AG09309 (cell line): ENCODE measurements around the gene CGNL1.

Experiments
- DNase-seq: peaks from one replicate; pipeline ENCODE4 v3.0.0-alpha.2; 2010; ENCODE audit warnings: low read depth
- H3K4me3 ChIP-seq: 2 replicates; pipeline ENCODE4 v1.5.1; 2011; ENCODE audit warnings: mild to moderate bottlenecking, low read depth, low read length, moderate library complexity; ENCODE audit not compliant: control insufficient read depth
- CTCF ChIP-seq: IDR thresholded peaks from 2 replicates; pipeline ENCODE4 v1.5.1; 2011; ENCODE audit warnings: mild to moderate bottlenecking, low read depth, low read length, inconsistent platforms; ENCODE audit not compliant: insufficient read depth, control insufficient read depth; ENCODE audit errors: missing control alignments

Gene CGNL1

GRCh38 chr15:57583720-57584119 is 207.4 kb downstream of the CGNL1 start:
- DNase-seq = no peak
- no peak for TF ChIP-seq CTCF
- H3K4me3 ChIP-seq = no peak overlapping the region

GRCh38 chr15:57586661-57587424 is 210.5 kb downstream of the CGNL1 start:
- TF ChIP-seq CTCF = no peak
- no peak overlapping the region for H3K4me3 ChIP-seq
- no peak for DNase-seq

- DNase-seq = no peak
- no peak overlapping the region for H3K4me3 ChIP-seq
- TF ChIP-seq CTCF = no peak
Observed at GRCh38 chr15:57589281-57589680, 213.0 kb downstream of the CGNL1 start.

- no peak for DNase-seq
- no peak overlapping the region for H3K4me3 ChIP-seq
- no peak for TF ChIP-seq CTCF
Observed at GRCh38 chr15:57589754-57590153, 213.4 kb downstream of the CGNL1 start.

- DNase-seq = no peak
- TF ChIP-seq CTCF = no peak
- peak overlapping the region; percentile 39 for H3K4me3 ChIP-seq
Observed at GRCh38 chr15:57591237-57591821, 215.0 kb downstream of the CGNL1 start.

- no peak for DNase-seq
- TF ChIP-seq CTCF = no peak
- peak within 1 kb of the TSS; percentile 39 for H3K4me3 ChIP-seq
Observed at GRCh38 chr15:57591822-57592367, 215.6 kb downstream of the CGNL1 start, which contains the start of gene MYZAP. TSS of gene MYZAP (plus strand) at chr15:57591904. CDS start at chr15:57592035, 131 bp downstream.
